IMR-90 (cell line): Measurements from ENCODE around the gene ATP1A2. TPM values are rescaled to one million over a fixed set of nuclear protein-coding genes. Genes with fewer than 3 reads are reported as not detected.

Experiments
- ATAC-seq: fragments of 200-7000 bp; cut with Tn5 transposase; 2 replicates; pipeline ENCODE4 v1.9.1; 2020; ENCODE audit warnings: low read depth, mild to moderate bottlenecking, moderate library complexity
- BruUV-seq: library from RNA; stranded (reverse); fragments of 400-500 nt; replicated peaks from 2 replicates; lab custom pipeline; 2021; lab: Mats Ljungman, UMichigan
- CTCF ChIA-PET: fragments of 300-600 bp; formaldehyde crosslinking; extraction: SDS; loops from one replicate; lab custom pipeline; 2021; ENCODE audit warnings: antibody characterized with exemption; lab: Yijun Ruan, JAX
- POLR2A ChIA-PET: fragments of 300-600 bp; sonication (Branson Sonifier 250); formaldehyde crosslinking; loops from one replicate; lab custom pipeline; 2022; ENCODE audit warnings: antibody characterized with exemption; ENCODE audit not compliant: unreplicated experiment; lab: Charles Lee
- DNase-seq: peaks from one replicate; pipeline ENCODE4 v3.0.0; 2013
- H2AFZ ChIP-seq: replicated peaks from 2 replicates; pipeline ENCODE3; 2013; ENCODE audit warnings: low read length, mild to moderate bottlenecking; ENCODE audit not compliant: poor library complexity
- H2AK5ac ChIP-seq: 2 replicates; pipeline ENCODE4 v1.6.1; 2013; ENCODE audit warnings: low read depth, low read length, inconsistent platforms
- H2AK9ac ChIP-seq: replicated peaks from 2 replicates; pipeline ENCODE3; 2013; ENCODE audit warnings: mild to moderate bottlenecking, low read depth, low read length, moderate library complexity; ENCODE audit not compliant: poor library complexity
- H2BK120ac ChIP-seq: 2 replicates; pipeline ENCODE4 v1.6.1; 2013; ENCODE audit warnings: low read depth, low read length, inconsistent platforms
- H2BK15ac ChIP-seq: 3 replicates; pipeline ENCODE4 v1.6.1; 2013; ENCODE audit warnings: low read depth, low read length, inconsistent platforms
- H2BK20ac ChIP-seq: 2 replicates; pipeline ENCODE4 v1.6.1; 2013; ENCODE audit warnings: low read depth, mild to moderate bottlenecking, inconsistent platforms, low read length, moderate library complexity
- H2BK5ac ChIP-seq: 2 replicates; pipeline ENCODE4 v1.6.1; 2013; ENCODE audit warnings: mild to moderate bottlenecking, low read depth, low read length, inconsistent platforms; ENCODE audit not compliant: poor library complexity, severe bottlenecking
- H3K14ac ChIP-seq: replicated peaks from 2 replicates; pipeline ENCODE4 v1.6.1; 2013; ENCODE audit warnings: low read depth, low read length, inconsistent platforms
- H3K18ac ChIP-seq: 2 replicates; pipeline ENCODE4 v1.6.1; 2013; ENCODE audit warnings: low read depth, low read length, control low read depth
- H3K23ac ChIP-seq: 2 replicates; pipeline ENCODE4 v1.6.1; 2013; ENCODE audit warnings: low read depth, low read length, inconsistent platforms
- H3K27ac ChIP-seq: 2 replicates; pipeline ENCODE4 v1.5.1; 2013; ENCODE audit warnings: mild to moderate bottlenecking, control low read depth, low read length; ENCODE audit not compliant: insufficient read depth
- H3K27me3 ChIP-seq: 2 replicates; pipeline ENCODE4 v1.6.1; 2013; ENCODE audit warnings: low read length; ENCODE audit not compliant: control insufficient read depth, insufficient read depth
- H3K36me3 ChIP-seq: 2 replicates; pipeline ENCODE4 v1.6.1; 2013; ENCODE audit warnings: low read length, mixed read lengths; ENCODE audit not compliant: control insufficient read depth, insufficient read depth
- H3K4ac ChIP-seq: 2 replicates; pipeline ENCODE4 v1.6.1; 2013; ENCODE audit warnings: low read depth, low read length, inconsistent platforms
- H3K4me1 ChIP-seq: 2 replicates; pipeline ENCODE4 v1.6.1; 2013; ENCODE audit warnings: low read length, mixed read lengths; ENCODE audit not compliant: control insufficient read depth, insufficient read depth
- H3K4me2 ChIP-seq: 2 replicates; pipeline ENCODE4 v1.6.1; 2013; ENCODE audit warnings: low read depth, mild to moderate bottlenecking, control low read depth, low read length, moderate library complexity
- H3K4me3 ChIP-seq: 2 replicates; pipeline ENCODE4 v1.5.1; 2013; ENCODE audit warnings: low read depth, mild to moderate bottlenecking, control low read depth, low read length, moderate library complexity; ENCODE audit not compliant: insufficient read depth
- H3K56ac ChIP-seq: 2 replicates; pipeline ENCODE4 v1.6.1; 2013; ENCODE audit warnings: low read length, inconsistent platforms; ENCODE audit not compliant: insufficient read depth; ENCODE audit errors: extremely low read depth
- H3K79me1 ChIP-seq, 2 experiments: 2 replicates each; pipeline ENCODE4 v1.6.1; 2013; ENCODE audit warnings: low read length in 2 of 2, inconsistent platforms in 1 of 2, low read depth in 1 of 2
- H3K9ac ChIP-seq: 2 replicates; pipeline ENCODE4 v1.6.1; 2013; ENCODE audit warnings: low read depth, low read length, control low read depth
- H3K9me1 ChIP-seq: 2 replicates; pipeline ENCODE4 v1.6.1; 2013; ENCODE audit warnings: low read length, inconsistent platforms; ENCODE audit not compliant: insufficient read depth
- H3K9me3 ChIP-seq: 2 replicates; pipeline ENCODE4 v1.6.1; 2013; ENCODE audit warnings: low read length; ENCODE audit not compliant: control insufficient read depth, insufficient read depth
- H4K20me1 ChIP-seq: 2 replicates; pipeline ENCODE4 v1.6.1; 2013; ENCODE audit warnings: low read length, inconsistent platforms; ENCODE audit not compliant: insufficient read depth
- H4K5ac ChIP-seq: 2 replicates; pipeline ENCODE4 v1.6.1; 2013; ENCODE audit warnings: mild to moderate bottlenecking, low read depth, low read length, control low read depth
- H4K8ac ChIP-seq, 2 experiments: 2 replicates each; pipeline ENCODE4 v1.6.1; 2013; ENCODE audit warnings: low read depth in 2 of 2, low read length in 2 of 2, control low read depth in 1 of 2, inconsistent platforms in 1 of 2
- H4K91ac ChIP-seq: 2 replicates; pipeline ENCODE4 v1.6.1; 2013; ENCODE audit warnings: low read depth, low read length, inconsistent platforms; ENCODE audit not compliant: insufficient read depth
- BHLHE40 ChIP-seq: fragments of 150-350 bp; IDR thresholded peaks from 2 replicates; pipeline ENCODE4 v1.6.1; 2016; ENCODE audit warnings: mild to moderate bottlenecking, low read depth, low read length
- CEBPB ChIP-seq: IDR thresholded peaks from 2 replicates; pipeline ENCODE4 v1.6.1; 2012; ENCODE audit warnings: low read depth, low read length, improper control_type of control experiment
- CHD1 ChIP-seq: IDR thresholded peaks from 2 replicates; pipeline ENCODE4 v1.6.1; 2012; ENCODE audit warnings: low read depth, low read length, improper control_type of control experiment
- CTCF ChIP-seq: conservative IDR thresholded peaks from 2 replicates; pipeline ENCODE4 v1.5.1; 2012; ENCODE audit warnings: mild to moderate bottlenecking, low read depth, low read length, improper control_type of control experiment
- ELK1 ChIP-seq: fragments of 150-350 bp; IDR thresholded peaks from 2 replicates; pipeline ENCODE4 v1.6.1; 2016; ENCODE audit warnings: low read depth, mild to moderate bottlenecking, low read length, moderate library complexity, borderline replicate concordance
- FOS ChIP-seq: fragments of 150-350 bp; IDR thresholded peaks from 2 replicates; pipeline ENCODE4 v1.6.1; 2016; ENCODE audit warnings: low read depth, low read length
- MAFK ChIP-seq: IDR thresholded peaks from 2 replicates; pipeline ENCODE4 v1.6.1; 2012; ENCODE audit warnings: low read depth, low read length, improper control_type of control experiment
- MAZ ChIP-seq: IDR thresholded peaks from 2 replicates; pipeline ENCODE4 v1.6.1; 2012; ENCODE audit warnings: low read depth, mild to moderate bottlenecking, low read length, improper control_type of control experiment, moderate library complexity, borderline replicate concordance
- MXI1 ChIP-seq: IDR thresholded peaks from 2 replicates; pipeline ENCODE4 v1.6.1; 2012; ENCODE audit warnings: low read depth, mild to moderate bottlenecking, low read length, moderate library complexity, borderline replicate concordance
- NFE2L2 ChIP-seq: fragments of 150-350 bp; IDR thresholded peaks from 2 replicates; pipeline ENCODE4 v1.6.1; 2016; ENCODE audit warnings: low read depth, mild to moderate bottlenecking, low read length
- POLR2A ChIP-seq: IDR thresholded peaks from 2 replicates; pipeline ENCODE4 v1.6.1; 2012; ENCODE audit warnings: mild to moderate bottlenecking, low read depth, low read length
- RAD21 ChIP-seq: IDR thresholded peaks from 2 replicates; pipeline ENCODE4 v1.6.1; 2012; ENCODE audit warnings: low read length, improper control_type of control experiment
- RCOR1 ChIP-seq: IDR thresholded peaks from 2 replicates; pipeline ENCODE4 v1.6.1; 2012; ENCODE audit warnings: mild to moderate bottlenecking, low read length, improper control_type of control experiment; ENCODE audit not compliant: insufficient replicate concordance
- RFX5 ChIP-seq: IDR thresholded peaks from 2 replicates; pipeline ENCODE4 v1.8.0; 2012; ENCODE audit warnings: low read depth, mild to moderate bottlenecking, low read length, moderate library complexity
- SMC3 ChIP-seq: fragments of 150-350 bp; IDR thresholded peaks from 2 replicates; pipeline ENCODE4 v1.6.1; 2016; ENCODE audit warnings: low read depth, mild to moderate bottlenecking, antibody characterized with exemption, low read length, moderate library complexity
- USF2 ChIP-seq: fragments of 150-350 bp; IDR thresholded peaks from 2 replicates; pipeline ENCODE4 v1.6.1; 2017; ENCODE audit warnings: mild to moderate bottlenecking, antibody characterized with exemption, low read length, low read depth
- WGBS, 2 experiments: methylation state at CpG; one replicate each; pipeline versions ENCODE4 v1.1.5 to v1.1.7; 2013; ENCODE audit warnings: missing lambda C conversion rate in 2 of 2; ENCODE audit not compliant: insufficient read length in 1 of 2; ENCODE audit errors: extremely low coverage in 2 of 2; 5-methylcytosine and 5-hydroxymethylcytosine counted together
- dilution Hi-C: fragments of 300-500 bp; cut with HindIII; formaldehyde crosslinking; loops from one replicate; pipeline ENCODE4 v1.14.3; 2018; ENCODE audit warnings: low sequenced_read_pairs; ENCODE audit not compliant: unreplicated experiment
- in situ Hi-C: fragments of 300-500 bp; cut with MboI; formaldehyde crosslinking; loops from 3 replicates; pipeline ENCODE4 v1.14.3; 2019; ENCODE audit warnings: low sequenced_read_pairs, inconsistent platforms, mixed read lengths
- intact Hi-C: fragments of 100-400 bp; cut with micrococcal nuclease; formaldehyde crosslinking; loops from 2 replicates; pipeline ENCODE4 v1.10.0; 2022
- polyA plus RNA-seq, 3 experiments: library from polyadenylated mRNA; depleted of rRNA; stranded (reverse); fragments of >200 nt; gene quantifications; 2 replicates each; pipeline ENCODE4 v1.2.3, GENCODE V29; 2012; ENCODE audit warnings: low replicate concordance in 1 of 3
- total RNA-seq: library from RNA; depleted of rRNA; stranded (reverse); fragments of >200 nt; gene quantifications from 2 replicates; pipeline ENCODE4 v1.2.3, GENCODE V29; 2012

Gene ATP1A2
- total and polyA plus RNA-seq, 2 of the 4 experiments (the other 2 are of a cell fraction): under 0.01 to 0.15 TPM

GRCh38 chr1:160130486-160130885, 14.9 kb downstream of the ATP1A2 start:
- Histone ChIP-seq H3K9me1 (peaks cover 10% of the 10 kb centered on the region), H3K18ac (no peak overlapping the region), H3K56ac (no peak overlapping the region), H3K4ac (no peak overlapping the region), H4K91ac (no peak overlapping the region), H3K27ac (no peak overlapping the region), H3K4me1 (peaks cover 5% of the 10 kb centered on the region), H2AFZ (no peak overlapping the region), H2BK20ac (no peak overlapping the region), H3K23ac (no peak overlapping the region), H3K79me1 (no peaks in the 10 kb centered on the region), H3K27me3 (peaks cover 26% of the 10 kb centered on the region), H2AK5ac (no peak overlapping the region), H3K9me3 (no peaks in the 10 kb centered on the region), H2BK120ac (no peak overlapping the region), H3K4me3 (no peak overlapping the region), H3K9ac (no peak overlapping the region), H4K5ac (no peak overlapping the region), H4K20me1 (no peaks in the 10 kb centered on the region), H2AK9ac (no peak overlapping the region), H2BK5ac (no peak overlapping the region), H4K8ac (no peak overlapping the region), H3K36me3 (no peaks in the 10 kb centered on the region), H3K14ac (no peak overlapping the region), H2BK15ac (no peak overlapping the region), H3K4me2 (no peak overlapping the region)
- intact Hi-C loops: no loop called here
- WGBS, 2 experiments: 80% methylated on average over 2 of the region's 5 CpGs; no CpG with 5 or more reads in 1 of the 2 experiments
- ChIA-PET POLR2A (no interaction called here), CTCF (no interaction called here)
- ATAC-seq (no peak), DNase-seq (no peak)
- no TSS peak for BruUV-seq
- no peak for TF ChIP-seq RCOR1
- no peak for TF ChIP-seq RFX5
- TF ChIP-seq SMC3: no peak
- no peak for TF ChIP-seq NFE2L2
- TF ChIP-seq RAD21: no peak
- no peak for TF ChIP-seq POLR2A
- TF ChIP-seq MAFK: no peak
- no peak for TF ChIP-seq CEBPB
- no peak for TF ChIP-seq MXI1
- TF ChIP-seq BHLHE40: no peak
- TF ChIP-seq USF2: no peak
- TF ChIP-seq ELK1: no peak
- no peak for TF ChIP-seq CTCF
- TF ChIP-seq FOS: no peak
- TF ChIP-seq MAZ: no peak
- TF ChIP-seq CHD1: no peak
- in situ Hi-C loops: no loop called here
- dilution Hi-C loops: no loop called here
